H9 (cell line): ENCODE measurements around the gene ANKRD44. TPM values are rescaled to one million over a fixed set of nuclear protein-coding genes. Genes with fewer than 3 reads are reported as not detected.

ENCODE experiments used
- DNase-seq: peaks from one replicate; pipeline ENCODE4 v3.0.0-alpha.2; 2017
- H2AFZ ChIP-seq: one replicate; pipeline ENCODE4 v1.6.1; 2013; ENCODE audit warnings: mild to moderate bottlenecking, low read length, control low read depth, moderate library complexity
- H2AK5ac ChIP-seq: 2 replicates; pipeline ENCODE4 v1.6.1; 2013; ENCODE audit warnings: low read length, control low read depth, mixed read lengths; ENCODE audit not compliant: insufficient read length
- H2BK120ac ChIP-seq: one replicate; pipeline ENCODE4 v1.6.1; 2013; ENCODE audit warnings: low read depth, mild to moderate bottlenecking, low read length, control low read depth, inconsistent platforms; ENCODE audit not compliant: poor library complexity, severe bottlenecking
- H2BK12ac ChIP-seq: 2 replicates; pipeline ENCODE4 v1.6.1; 2013; ENCODE audit warnings: low read length, control low read depth, mixed read lengths, low read depth; ENCODE audit not compliant: insufficient read length
- H2BK15ac ChIP-seq: 2 replicates; pipeline ENCODE4 v1.6.1; 2013; ENCODE audit warnings: low read depth, low read length, control low read depth
- H2BK20ac ChIP-seq: one replicate; pipeline ENCODE4 v1.6.1; 2013; ENCODE audit warnings: low read depth, mild to moderate bottlenecking, low read length, control low read depth, inconsistent platforms; ENCODE audit not compliant: poor library complexity, severe bottlenecking
- H2BK5ac ChIP-seq: 2 replicates; pipeline ENCODE4 v1.6.1; 2013; ENCODE audit warnings: low read length, control low read depth, mixed read lengths; ENCODE audit not compliant: insufficient read length
- H3K14ac ChIP-seq: 2 replicates; pipeline ENCODE4 v1.6.1; 2013; ENCODE audit warnings: low read length, control low read depth; ENCODE audit not compliant: insufficient read depth
- H3K18ac ChIP-seq: 2 replicates; pipeline ENCODE4 v1.6.1; 2013; ENCODE audit warnings: low read depth, mild to moderate bottlenecking, mixed read lengths, low read length, control low read depth; ENCODE audit not compliant: insufficient read length
- H3K23ac ChIP-seq: 2 replicates; pipeline ENCODE4 v1.6.1; 2013; ENCODE audit warnings: low read length, control low read depth, mixed read lengths, low read depth; ENCODE audit not compliant: insufficient read length
- H3K23me2 ChIP-seq: 2 replicates; pipeline ENCODE4 v1.6.1; 2013; ENCODE audit warnings: low read depth, mild to moderate bottlenecking, mixed read lengths, low read length, control low read depth; ENCODE audit not compliant: insufficient read length, poor library complexity, severe bottlenecking
- H3K27ac ChIP-seq: 2 replicates; pipeline ENCODE4 v1.5.1; 2013; ENCODE audit warnings: low read length, control low read depth, mixed read lengths, low read depth; ENCODE audit not compliant: insufficient read length
- H3K27me3 ChIP-seq: 2 replicates; pipeline ENCODE4 v1.6.1; 2013; ENCODE audit warnings: low read length, control low read depth, inconsistent platforms; ENCODE audit not compliant: insufficient read depth
- H3K4ac ChIP-seq: 2 replicates; pipeline ENCODE4 v1.6.1; 2013; ENCODE audit warnings: low read depth, mild to moderate bottlenecking, control low read depth, inconsistent platforms, low read length, moderate library complexity
- H3K4me1 ChIP-seq: 2 replicates; pipeline ENCODE4 v1.6.1; 2013; ENCODE audit warnings: low read length, control low read depth, inconsistent platforms; ENCODE audit not compliant: insufficient read depth
- H3K4me2 ChIP-seq: 2 replicates; pipeline ENCODE4 v1.6.1; 2013; ENCODE audit warnings: low read length, control low read depth, mixed read lengths; ENCODE audit not compliant: insufficient read length, insufficient read depth
- H3K56ac ChIP-seq: 2 replicates; pipeline ENCODE4 v1.6.1; 2013; ENCODE audit warnings: low read depth, mild to moderate bottlenecking, mixed read lengths, low read length, control low read depth; ENCODE audit not compliant: insufficient read length
- H3K79me1 ChIP-seq: 2 replicates; pipeline ENCODE4 v1.6.1; 2013; ENCODE audit warnings: low read depth, mild to moderate bottlenecking, moderate library complexity, low read length, control low read depth, inconsistent platforms; ENCODE audit not compliant: insufficient read depth, poor library complexity, severe bottlenecking
- H3K79me2 ChIP-seq: 2 replicates; pipeline ENCODE4 v1.6.1; 2013; ENCODE audit warnings: low read length, control low read depth, inconsistent platforms; ENCODE audit not compliant: insufficient read depth
- H3K9ac ChIP-seq: 2 replicates; pipeline ENCODE4 v1.6.1; 2013; ENCODE audit warnings: low read length, control low read depth, mixed read lengths; ENCODE audit not compliant: insufficient read length; ENCODE audit errors: extremely low read depth
- H3K9me3 ChIP-seq: one replicate; pipeline ENCODE4 v1.6.1; 2013; ENCODE audit warnings: low read depth, low read length, inconsistent platforms; ENCODE audit not compliant: control insufficient read depth
- H3T11ph ChIP-seq: one replicate; pipeline ENCODE4 v1.6.1; 2013; ENCODE audit warnings: mild to moderate bottlenecking, low read length, control low read depth, inconsistent platforms
- H4K20me1 ChIP-seq: one replicate; pipeline ENCODE4 v1.6.1; 2013; ENCODE audit not compliant: control insufficient read depth, insufficient read length, insufficient read depth
- H4K5ac ChIP-seq: 2 replicates; pipeline ENCODE4 v1.6.1; 2013; ENCODE audit warnings: low read depth, mild to moderate bottlenecking, mixed read lengths, low read length, control low read depth; ENCODE audit not compliant: insufficient read length
- H4K8ac ChIP-seq: replicated peaks from 2 replicates; pipeline ENCODE4 v1.6.1; 2013; ENCODE audit warnings: low read length, control low read depth, mixed read lengths, low read depth; ENCODE audit not compliant: insufficient read length
- H4K91ac ChIP-seq: 2 replicates; pipeline ENCODE4 v1.6.1; 2013; ENCODE audit warnings: low read depth, mild to moderate bottlenecking, moderate library complexity, mixed read lengths, low read length, control low read depth; ENCODE audit not compliant: insufficient read length
- H3K27ac Mint-ChIP-seq, 3 experiments: 2 replicates in 2 of 3; 3 replicates in 1 of 3; pipeline ENCODE4 v1.8.0; 2020 to 2021; ENCODE audit warnings: mixed read lengths in 3 of 3, mild to moderate bottlenecking in 1 of 3, moderate library complexity in 1 of 3
- H3K27me3 Mint-ChIP-seq: 2 replicates; pipeline ENCODE4 v1.8.0; 2021; ENCODE audit warnings: low read depth, mild to moderate bottlenecking, moderate library complexity, mixed read lengths
- H3K36me3 Mint-ChIP-seq, 3 experiments: 2 replicates in 2 of 3; 3 replicates in 1 of 3; pipeline ENCODE4 v1.8.0; 2020 to 2021; ENCODE audit warnings: low read depth in 3 of 3, mixed read lengths in 3 of 3; ENCODE audit not compliant: insufficient read depth in 1 of 3
- H3K4me1 Mint-ChIP-seq, 2 experiments: 2 replicates each; pipeline ENCODE4 v1.8.0; 2020; ENCODE audit warnings: mixed read lengths in 2 of 2
- H3K4me3 Mint-ChIP-seq, 2 experiments: 2 replicates in 1 of 2; 3 replicates in 1 of 2; pipeline ENCODE4 v1.8.0; 2020 to 2021; ENCODE audit warnings: mild to moderate bottlenecking in 2 of 2, mixed read lengths in 2 of 2, moderate library complexity in 1 of 2
- H3K9me3 Mint-ChIP-seq, 2 experiments: 2 replicates in 1 of 2; 3 replicates in 1 of 2; pipeline ENCODE4 v1.8.0; 2020; ENCODE audit warnings: mild to moderate bottlenecking in 2 of 2, mixed read lengths in 2 of 2, moderate library complexity in 1 of 2
- WGBS: extraction: QIAGEN DNeasy Blood & Tissue Kit; methylation state at CpG from one replicate; pipeline ENCODE4 v1.1.7; 2013; ENCODE audit warnings: missing lambda C conversion rate, low lambda C conversion rate, mixed read lengths; ENCODE audit not compliant: insufficient read length; ENCODE audit errors: extremely low coverage; 5-methylcytosine and 5-hydroxymethylcytosine counted together
- total RNA-seq: library from RNA; stranded (reverse); gene quantifications from 2 replicates; pipeline ENCODE4 v1.2.1, GENCODE V29; 2021
- TF ChIP-seq, protein P1 (sequence below): fragments of 200-600 bp; sonication (generic); conservative IDR thresholded peaks from 3 replicates; pipeline ENCODE4 v1.8.0; 2021; ENCODE audit warnings: antibody characterized with exemption, mild to moderate bottlenecking

The ANKRD44 gene
- total RNA-seq, 1 experiment from 2014 or later, result 1.9 TPM

DNA sequence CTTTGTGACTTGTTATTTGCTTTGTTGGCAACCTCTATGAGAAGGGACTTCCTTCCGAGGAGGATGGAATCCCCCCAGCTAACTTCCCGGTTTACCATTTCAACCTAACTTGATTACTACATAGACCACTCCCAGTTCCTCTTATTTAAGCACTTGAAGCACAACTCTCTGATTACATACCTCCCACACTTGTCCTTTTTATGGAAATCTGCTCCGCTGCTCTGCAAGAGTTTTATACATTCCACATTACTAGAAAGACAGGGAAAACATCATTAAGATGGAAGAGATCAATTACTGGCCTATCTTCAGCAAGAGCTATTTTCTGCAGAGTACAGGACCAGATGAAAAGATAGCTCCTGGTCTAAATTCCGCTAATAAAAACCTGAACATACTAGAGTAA lies 224.1 kb downstream of the ANKRD44 start:
- DNase-seq, result no peak
- TF ChIP-seq, protein P1, sequence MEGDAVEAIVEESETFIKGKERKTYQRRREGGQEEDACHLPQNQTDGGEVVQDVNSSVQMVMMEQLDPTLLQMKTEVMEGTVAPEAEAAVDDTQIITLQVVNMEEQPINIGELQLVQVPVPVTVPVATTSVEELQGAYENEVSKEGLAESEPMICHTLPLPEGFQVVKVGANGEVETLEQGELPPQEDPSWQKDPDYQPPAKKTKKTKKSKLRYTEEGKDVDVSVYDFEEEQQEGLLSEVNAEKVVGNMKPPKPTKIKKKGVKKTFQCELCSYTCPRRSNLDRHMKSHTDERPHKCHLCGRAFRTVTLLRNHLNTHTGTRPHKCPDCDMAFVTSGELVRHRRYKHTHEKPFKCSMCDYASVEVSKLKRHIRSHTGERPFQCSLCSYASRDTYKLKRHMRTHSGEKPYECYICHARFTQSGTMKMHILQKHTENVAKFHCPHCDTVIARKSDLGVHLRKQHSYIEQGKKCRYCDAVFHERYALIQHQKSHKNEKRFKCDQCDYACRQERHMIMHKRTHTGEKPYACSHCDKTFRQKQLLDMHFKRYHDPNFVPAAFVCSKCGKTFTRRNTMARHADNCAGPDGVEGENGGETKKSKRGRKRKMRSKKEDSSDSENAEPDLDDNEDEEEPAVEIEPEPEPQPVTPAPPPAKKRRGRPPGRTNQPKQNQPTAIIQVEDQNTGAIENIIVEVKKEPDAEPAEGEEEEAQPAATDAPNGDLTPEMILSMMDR, result no peak
- no peak overlapping the region for H3K56ac ChIP-seq
- no peak overlapping the region for H3K9ac ChIP-seq
- no peaks in the 10 kb centered on the region for H4K20me1 ChIP-seq
- no peak overlapping the region for H4K91ac ChIP-seq
- H2BK15ac ChIP-seq, result no peak overlapping the region
- no peak overlapping the region for H2AK5ac ChIP-seq
- no peak overlapping the region for H3K4me3 Mint-ChIP-seq
- H3K36me3 Mint-ChIP-seq, result no peaks in the 10 kb centered on the region
- H3K27me3 Mint-ChIP-seq, result 0 out of 2 replicates have a peak, but pooled peaks cover 1% of the 10 kb centered on the region
- no peaks in the 10 kb centered on the region for H3K4me1 ChIP-seq
- no peak overlapping the region for H3K4me2 ChIP-seq
- no peak overlapping the region for H3K4ac ChIP-seq
- H3K27me3 ChIP-seq, result no peaks in the 10 kb centered on the region
- H3K4me1 Mint-ChIP-seq, result peaks cover 6 to 10% of the 10 kb centered on the region in 2 experiments
- WGBS, result no CpG with 5 or more reads among the region's 4 CpGs
- H3K9me3 ChIP-seq, result no peaks in the 10 kb centered on the region
- H3K27ac Mint-ChIP-seq, result no peak overlapping the region
- H4K5ac ChIP-seq, result no peak overlapping the region
- H3K18ac ChIP-seq, result no peak overlapping the region
- H3K9me3 Mint-ChIP-seq, result no peaks in the 10 kb centered on the region; a peak in 1 of 5 replicates
- no peaks in the 10 kb centered on the region for H3K79me2 ChIP-seq
- H2AFZ ChIP-seq, result no peak overlapping the region
- H3K27ac ChIP-seq, result no peak overlapping the region
- no peak overlapping the region for H2BK20ac ChIP-seq
- no peak overlapping the region for H2BK5ac ChIP-seq
- H3T11ph ChIP-seq, result no peak overlapping the region
- H3K79me1 ChIP-seq, result no peaks in the 10 kb centered on the region
- H4K8ac ChIP-seq, result no peak overlapping the region
- no peak overlapping the region for H3K14ac ChIP-seq
- H3K23me2 ChIP-seq, result no peaks in the 10 kb centered on the region
- H3K23ac ChIP-seq, result no peak overlapping the region
- H2BK12ac ChIP-seq, result no peak overlapping the region
- no peak overlapping the region for H2BK120ac ChIP-seq
